Ishikawa (cell line): ENCODE data around the gene HOXC10.

Experiments used
- CEBPB ChIP-seq: IDR thresholded peaks from 2 replicates; pipeline ENCODE4 v1.6.1; 2012
- CREB1 ChIP-seq: IDR thresholded peaks from 2 replicates; pipeline ENCODE4 v1.6.1; 2012; ENCODE audit warnings: low read depth
- EGR1 ChIP-seq: IDR thresholded peaks from 2 replicates; pipeline ENCODE4 v1.6.1; 2012
- EP300 ChIP-seq: IDR thresholded peaks from 2 replicates; pipeline ENCODE4 v1.6.1; 2012; ENCODE audit warnings: borderline replicate concordance
- FOXM1 ChIP-seq: IDR thresholded peaks from 2 replicates; pipeline ENCODE4 v1.6.1; 2012; ENCODE audit warnings: low read depth, borderline replicate concordance
- MAX ChIP-seq: IDR thresholded peaks from 2 replicates; pipeline ENCODE4 v1.6.1; 2012
- NFIC ChIP-seq: IDR thresholded peaks from 2 replicates; pipeline ENCODE4 v1.6.1; 2012
- RAD21 ChIP-seq: IDR thresholded peaks from 2 replicates; pipeline ENCODE4 v1.6.1; 2012; ENCODE audit warnings: low read depth
- REST ChIP-seq: IDR thresholded peaks from 2 replicates; pipeline ENCODE4 v1.6.1; 2012; ENCODE audit warnings: low read depth, mild to moderate bottlenecking
- TAF1 ChIP-seq: IDR thresholded peaks from 2 replicates; pipeline ENCODE4 v1.6.1; 2012; ENCODE audit warnings: low read depth, mild to moderate bottlenecking
- TCF12 ChIP-seq: IDR thresholded peaks from 2 replicates; pipeline ENCODE4 v1.6.1; 2012; ENCODE audit warnings: low read depth
- TEAD4 ChIP-seq: IDR thresholded peaks from 2 replicates; pipeline ENCODE4 v1.6.1; 2012
- USF1 ChIP-seq: IDR thresholded peaks from 2 replicates; pipeline ENCODE4 v1.6.1; 2012
- YY1 ChIP-seq: IDR thresholded peaks from 2 replicates; pipeline ENCODE4 v1.6.1; 2012; ENCODE audit warnings: low read depth
- ZBTB7A ChIP-seq: IDR thresholded peaks from 2 replicates; pipeline ENCODE4 v1.6.1; 2012; ENCODE audit warnings: low read depth

HOXC10 gene

GRCh38 chr12:53986686-53987483, 1.9 kb downstream of the HOXC10 start:
- TF ChIP-seq USF1 (no peak), CEBPB (no peak), RAD21 (no peak), NFIC (no peak), TCF12 (no peak), EGR1 (no peak), MAX (no peak), ZBTB7A (no peak), REST (no peak), TAF1 (no peak), CREB1 (no peak), FOXM1 (no peak), TEAD4 (no peak), EP300 (no peak), YY1 (no peak)

- TF ChIP-seq MAX (no peak), TEAD4 (no peak)
Measured at GRCh38 chr12:53987787-53988230, 2.9 kb downstream of the HOXC10 start.

GRCh38 chr12:53988541-53989226, 3.7 kb downstream of the HOXC10 start:
- no peak for TF ChIP-seq MAX
- no peak for TF ChIP-seq ZBTB7A
- no peak for TF ChIP-seq TAF1
- no peak for TF ChIP-seq TCF12
- TF ChIP-seq RAD21, result no peak
- no peak for TF ChIP-seq USF1
- no peak for TF ChIP-seq CREB1
- TF ChIP-seq EP300, result no peak
- TF ChIP-seq REST, result no peak
- no peak for TF ChIP-seq TEAD4
- TF ChIP-seq NFIC, result no peak
- no peak for TF ChIP-seq YY1
- TF ChIP-seq FOXM1, result no peak

- no peak for TF ChIP-seq YY1
- TF ChIP-seq MAX, result no peak
- peak; percentile 56 for TF ChIP-seq RAD21
- TF ChIP-seq CREB1, result no peak
Measured at GRCh38 chr12:53989227-53990113, 4.5 kb downstream of the HOXC10 start.
